HG02840 (cell line): ENCODE results near the gene TTC7B.

Experiments
- ATAC-seq: cut with Tn5 transposase; IDR thresholded peaks from one replicate; pipeline ENCODE4 v1.9.1; 2021; ENCODE audit warnings: mild to moderate bottlenecking, moderate library complexity, moderate number of reproducible peaks; ENCODE audit not compliant: unreplicated experiment, low FRiP score

Gene TTC7B

GRCh38 chr14:90720832-90721231, 95.4 kb downstream of the TTC7B start:
- ATAC-seq: no peak

GRCh38 chr14:90720336-90720735, 95.9 kb downstream of the TTC7B start:
- ATAC-seq: no peak

- ATAC-seq: no peak
Measured at GRCh38 chr14:90717916-90718315, 98.3 kb downstream of the TTC7B start.

GRCh38 chr14:90715993-90716392, 100.2 kb downstream of the TTC7B start:
- ATAC-seq: no peak

- no peak for ATAC-seq
Measured at GRCh38 chr14:90715495-90715894, 100.7 kb downstream of the TTC7B start.

GRCh38 chr14:90714811-90715210, 101.4 kb downstream of the TTC7B start:
- no peak for ATAC-seq

- no peak for ATAC-seq
Measured at GRCh38 chr14:90704738-90705392, 111.4 kb downstream of the TTC7B start.

- no peak for ATAC-seq
Measured at GRCh38 chr14:90703841-90704737, 112.1 kb downstream of the TTC7B start.

- no peak for ATAC-seq
Measured at GRCh38 chr14:90700933-90701776, 115.1 kb downstream of the TTC7B start.

- ATAC-seq: no peak
Measured at GRCh38 chr14:90699016-90699415, 117.2 kb downstream of the TTC7B start.

- ATAC-seq: no peak
Measured at GRCh38 chr14:90698379-90698869, 117.8 kb downstream of the TTC7B start.

- no peak for ATAC-seq
Measured at GRCh38 chr14:90697577-90698206, 118.5 kb downstream of the TTC7B start.

GRCh38 chr14:90697132-90697531, 119.1 kb downstream of the TTC7B start:
- ATAC-seq: no peak

GRCh38 chr14:90696720-90697119, 119.5 kb downstream of the TTC7B start:
- ATAC-seq: no peak

- no peak for ATAC-seq
Measured at GRCh38 chr14:90695997-90696660, 120.1 kb downstream of the TTC7B start.

- ATAC-seq: no peak
Measured at GRCh38 chr14:90693413-90693812, 122.8 kb downstream of the TTC7B start.

GRCh38 chr14:90692826-90693225, 123.4 kb downstream of the TTC7B start:
- ATAC-seq: no peak

- ATAC-seq: no peak
Measured at GRCh38 chr14:90692061-90692460, 124.2 kb downstream of the TTC7B start.

GRCh38 chr14:90691627-90692026, 124.6 kb downstream of the TTC7B start:
- no peak for ATAC-seq

GRCh38 chr14:90687680-90688079, 128.6 kb downstream of the TTC7B start:
- no peak for ATAC-seq
